GM11168 (cell line): ENCODE measurements around the gene PHLDB1.

Source experiments
- in situ Hi-C: fragments of 300-500 bp; cut with MboI; formaldehyde crosslinking; loops from one replicate; pipeline ENCODE4 v1.12.0; 2022; ENCODE audit warnings: low sequenced_read_pairs; ENCODE audit not compliant: unreplicated experiment

PHLDB1 gene

DNA sequence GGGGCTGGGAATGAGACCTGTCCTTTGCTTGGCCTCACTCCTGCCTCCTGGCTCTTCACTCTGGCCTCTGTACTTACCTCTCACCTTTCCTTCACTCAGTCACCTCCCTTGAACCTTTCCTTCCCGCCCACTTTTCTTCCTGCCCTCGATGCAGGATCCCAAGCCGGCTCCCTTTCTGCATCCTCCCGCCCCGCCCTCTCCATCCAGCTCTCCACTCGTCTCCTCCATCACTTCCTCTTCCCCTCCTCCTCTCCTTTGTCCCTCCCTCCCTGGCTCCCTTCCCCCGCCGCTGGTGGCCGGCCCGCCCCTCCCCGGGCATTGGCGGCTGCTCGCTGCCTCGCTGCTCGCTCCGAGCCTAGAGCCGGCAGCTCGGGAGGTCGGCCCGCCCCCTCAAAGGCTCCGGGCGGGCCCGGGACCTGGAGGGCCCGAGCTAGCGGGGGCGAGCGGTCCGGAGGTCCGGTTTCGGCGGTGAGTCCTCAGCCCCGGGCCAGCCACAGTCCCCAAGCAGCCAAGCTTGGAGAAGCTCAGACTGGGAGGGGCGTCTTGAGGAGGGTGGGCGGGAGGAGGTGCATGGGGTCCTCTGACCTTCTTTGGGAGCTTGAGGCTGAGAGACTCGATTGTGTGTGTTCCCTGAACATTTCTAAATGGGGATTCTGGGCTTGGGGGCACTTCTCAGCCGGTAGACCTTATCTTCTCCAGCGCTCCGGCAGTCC lies 13.8 kb downstream of the PHLDB1 start:
- in situ Hi-C loops = no loop called here

- in situ Hi-C loops = no loop called here
Measured at GRCh38 chr11:118621784-118622375, 14.5 kb downstream of the PHLDB1 start.

DNA sequence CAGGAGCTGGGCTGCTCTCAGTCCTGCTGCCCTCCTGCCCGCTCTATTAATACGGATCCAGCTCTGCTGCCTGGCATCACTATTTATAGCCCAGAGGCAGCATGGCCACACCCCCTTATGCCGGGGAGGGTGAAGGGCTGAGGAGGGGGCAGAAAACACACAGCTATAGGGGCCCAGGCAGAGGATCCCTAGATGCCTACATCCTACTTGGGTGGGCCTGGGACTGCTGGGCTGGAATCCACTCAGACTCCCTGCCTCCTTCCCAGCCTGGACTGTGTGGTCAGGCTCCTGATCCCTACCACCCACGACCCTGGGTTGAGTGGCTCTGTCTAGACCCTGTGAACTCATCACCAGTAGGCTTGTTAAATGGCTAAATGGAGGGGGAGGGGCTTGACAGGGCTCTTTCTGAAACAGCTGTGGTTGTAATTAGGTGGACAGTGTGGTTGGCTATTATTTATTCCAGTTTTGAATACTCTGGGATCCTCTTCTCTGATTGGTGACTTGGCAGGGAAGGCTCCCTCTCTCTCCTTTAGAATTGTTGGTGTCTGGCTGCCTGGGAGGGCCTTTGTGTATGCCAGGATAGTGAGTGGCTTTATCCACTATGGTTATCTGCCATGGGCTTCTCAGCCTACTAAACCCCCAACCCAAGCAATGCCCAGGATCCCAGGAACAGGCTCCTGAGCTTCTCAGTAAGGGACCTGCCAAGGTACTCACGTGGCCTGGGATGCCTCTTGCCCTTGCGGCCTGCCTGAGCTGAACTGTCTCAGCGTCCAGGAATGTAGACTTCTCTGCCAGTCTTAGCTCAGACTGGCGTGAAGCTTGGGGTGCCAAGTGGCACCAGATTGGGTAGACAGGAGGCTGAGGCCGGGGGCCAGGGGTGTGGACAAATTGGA lies 15.2 kb downstream of the PHLDB1 start:
- in situ Hi-C loops = no loop called here

DNA sequence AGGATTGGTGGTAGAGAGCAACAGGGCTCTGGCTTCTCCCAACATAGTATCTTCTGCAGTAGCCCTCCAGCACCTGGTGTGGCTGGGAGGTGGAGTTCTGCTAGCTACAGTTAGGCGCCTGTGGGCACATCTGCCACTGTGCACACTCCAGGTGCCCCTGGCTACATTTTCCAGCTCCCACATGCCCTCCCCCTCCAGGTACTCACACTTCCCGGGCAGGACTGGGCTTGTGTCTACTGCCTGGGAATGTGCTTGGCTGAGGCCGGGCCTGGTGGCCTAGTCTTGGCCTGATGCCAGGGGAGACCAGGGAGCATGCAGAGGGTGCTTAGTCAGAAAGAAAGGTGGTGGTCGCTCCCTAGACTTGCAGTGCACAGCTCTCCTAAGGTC lies 15.8 kb downstream of the PHLDB1 start:
- in situ Hi-C loops = no loop called here

DNA sequence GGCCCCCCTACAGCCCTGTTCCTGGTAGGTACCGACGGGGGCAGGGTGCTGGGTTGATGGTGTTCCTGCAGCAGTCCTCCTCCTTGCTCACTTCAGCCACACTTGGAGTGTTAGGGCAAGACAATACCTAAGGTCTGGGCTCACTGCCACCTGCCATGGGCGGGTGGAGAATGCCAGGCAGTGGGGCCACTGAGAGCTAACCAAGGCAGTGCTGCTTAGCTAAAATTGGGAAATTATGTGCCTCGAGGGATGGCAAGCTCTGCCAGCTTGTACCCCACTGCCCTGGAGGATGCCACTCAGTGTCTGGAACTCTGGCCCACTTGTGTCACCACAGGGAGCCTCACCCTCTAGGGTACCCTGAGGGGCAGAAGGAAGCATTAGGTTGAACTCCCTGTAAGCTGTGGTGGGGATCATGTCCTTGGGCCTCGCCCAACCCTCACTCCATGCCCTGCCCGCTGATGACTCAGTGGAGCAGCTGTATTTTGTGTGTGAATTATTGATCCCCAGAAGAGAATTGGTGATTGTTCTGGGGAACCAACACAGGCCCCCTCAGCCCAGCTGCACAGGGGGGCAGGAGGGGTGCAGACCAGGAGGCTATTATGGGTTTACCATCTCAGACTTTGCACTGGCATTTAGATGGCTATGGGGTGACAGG lies 17.7 kb downstream of the PHLDB1 start:
- in situ Hi-C loops = no loop called here

DNA sequence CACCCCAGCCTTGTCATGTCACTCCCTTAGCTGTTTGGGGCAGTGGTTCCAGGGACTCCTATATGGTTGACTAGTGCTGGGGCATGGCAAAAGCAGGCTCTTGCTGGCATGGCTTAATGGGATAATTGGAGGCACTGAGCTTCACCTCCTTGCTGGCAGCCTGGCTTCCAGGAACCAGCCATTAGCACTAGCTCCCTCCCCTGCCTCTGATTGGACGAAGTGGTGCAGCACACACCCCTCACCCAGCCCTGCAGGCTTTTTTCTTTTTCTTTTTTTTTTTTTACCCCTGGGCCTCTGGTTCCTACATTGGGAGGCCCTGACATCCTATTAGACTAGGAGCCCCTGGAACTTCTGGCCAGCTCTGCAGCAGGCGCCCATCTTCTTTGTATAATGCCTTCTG lies 18.6 kb downstream of the PHLDB1 start:
- in situ Hi-C loops = no loop called here

- in situ Hi-C loops = no loop called here
Measured at GRCh38 chr11:118627566-118627965, 20.2 kb downstream of the PHLDB1 start.

DNA sequence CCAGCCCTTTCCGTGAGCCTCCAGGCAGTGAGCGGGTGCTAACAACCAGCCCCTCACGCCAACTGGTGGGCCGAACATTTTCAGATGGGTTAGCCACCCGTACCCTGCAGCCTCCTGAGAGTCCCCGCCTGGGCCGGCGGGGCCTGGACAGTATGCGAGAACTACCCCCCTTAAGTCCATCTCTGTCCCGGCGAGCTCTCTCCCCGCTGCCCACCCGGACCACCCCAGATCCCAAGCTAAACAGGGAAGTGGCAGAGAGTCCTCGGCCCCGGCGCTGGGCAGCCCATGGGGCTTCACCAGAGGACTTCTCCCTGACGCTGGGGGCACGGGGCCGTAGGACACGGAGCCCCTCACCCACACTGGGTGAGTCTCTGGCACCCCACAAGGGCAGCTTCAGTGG lies 20.6 kb downstream of the PHLDB1 start:
- in situ Hi-C loops = no loop called here

DNA sequence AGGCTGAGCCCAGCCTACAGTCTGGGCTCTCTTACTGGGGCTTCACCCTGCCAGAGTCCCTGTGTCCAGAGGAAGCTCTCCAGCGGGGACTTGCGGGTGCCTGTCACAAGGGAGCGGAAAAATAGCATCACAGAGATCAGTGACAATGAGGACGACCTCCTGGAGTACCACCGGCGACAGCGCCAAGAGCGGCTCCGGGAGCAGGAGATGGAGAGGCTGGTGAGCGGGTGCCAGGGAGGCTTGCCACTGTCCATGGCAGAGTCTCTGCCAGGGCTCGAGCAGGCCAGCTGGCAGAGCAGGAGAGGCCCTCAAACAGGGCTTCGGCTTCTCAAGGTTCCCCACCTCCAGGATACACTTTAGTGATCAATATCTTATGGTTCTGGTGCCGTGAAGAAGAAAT lies 21.0 kb downstream of the PHLDB1 start:
- in situ Hi-C loops = no loop called here

- in situ Hi-C loops = no loop called here
Measured at GRCh38 chr11:118628861-118629549, 21.6 kb downstream of the PHLDB1 start.

- in situ Hi-C loops = no loop called here
Measured at GRCh38 chr11:118629761-118630661, 22.6 kb downstream of the PHLDB1 start.

GRCh38 chr11:118631142-118631909 lies 23.9 kb downstream of the PHLDB1 start:
- in situ Hi-C loops = no loop called here

DNA sequence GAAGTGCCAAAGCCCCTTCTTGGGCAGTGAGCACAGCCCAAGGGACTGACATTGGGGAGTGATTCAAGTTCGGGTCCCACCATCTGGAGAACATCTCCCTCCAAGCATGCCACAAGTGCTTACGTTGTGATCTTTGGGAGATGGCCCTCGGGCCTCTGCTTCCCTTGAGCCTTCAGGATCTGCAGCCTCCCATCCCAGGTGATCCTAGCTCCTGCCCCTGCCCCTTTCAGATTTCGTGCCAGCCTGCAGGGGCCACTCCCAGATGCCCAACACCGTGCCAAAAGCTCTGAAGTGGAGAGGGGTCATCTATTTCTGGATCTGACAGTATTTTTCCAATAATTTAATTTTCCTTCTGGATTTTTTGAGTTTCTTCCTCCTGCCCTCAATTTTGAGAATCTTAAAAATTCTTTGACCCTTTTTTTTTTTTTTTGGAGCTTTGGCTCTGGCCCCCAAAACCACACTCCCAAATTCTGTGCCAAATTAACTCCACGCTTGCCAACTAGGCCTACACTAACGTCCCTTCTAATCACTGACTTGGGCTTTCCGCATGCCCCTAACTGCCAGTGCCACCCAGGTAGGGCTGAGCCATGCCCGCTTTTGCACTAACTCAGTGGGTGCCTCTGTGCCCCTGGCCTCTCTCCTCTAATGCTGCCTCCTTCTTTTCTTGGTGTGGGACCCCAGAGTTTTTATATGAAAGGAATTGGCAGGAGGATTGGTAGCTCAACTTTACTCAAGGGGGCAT lies 25.3 kb downstream of the PHLDB1 start:
- in situ Hi-C loops = no loop called here

DNA sequence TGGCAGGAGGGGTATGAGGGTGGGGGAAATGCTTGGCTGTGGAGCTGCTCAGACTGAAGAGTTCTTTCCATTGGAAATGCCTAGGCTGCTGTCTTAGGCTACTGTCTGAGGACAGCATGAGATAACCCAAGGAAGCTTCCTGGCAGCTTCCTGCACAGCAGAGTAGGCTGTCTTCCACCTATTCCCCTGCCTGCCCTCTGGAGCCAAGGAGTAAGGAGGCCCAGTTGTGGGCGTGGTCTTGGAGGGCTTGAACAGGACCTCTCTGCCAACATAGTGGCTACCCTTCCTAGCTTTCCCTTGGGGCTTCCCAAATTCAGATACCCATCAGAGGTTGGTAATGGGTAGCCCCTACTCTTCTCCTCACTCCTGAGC lies 25.9 kb downstream of the PHLDB1 start:
- in situ Hi-C loops = no loop called here

GRCh38 chr11:118633979-118634378 lies 26.6 kb downstream of the PHLDB1 start:
- in situ Hi-C loops = no loop called here

- in situ Hi-C loops = no loop called here
Measured at GRCh38 chr11:118634431-118635236, 27.2 kb downstream of the PHLDB1 start.

DNA sequence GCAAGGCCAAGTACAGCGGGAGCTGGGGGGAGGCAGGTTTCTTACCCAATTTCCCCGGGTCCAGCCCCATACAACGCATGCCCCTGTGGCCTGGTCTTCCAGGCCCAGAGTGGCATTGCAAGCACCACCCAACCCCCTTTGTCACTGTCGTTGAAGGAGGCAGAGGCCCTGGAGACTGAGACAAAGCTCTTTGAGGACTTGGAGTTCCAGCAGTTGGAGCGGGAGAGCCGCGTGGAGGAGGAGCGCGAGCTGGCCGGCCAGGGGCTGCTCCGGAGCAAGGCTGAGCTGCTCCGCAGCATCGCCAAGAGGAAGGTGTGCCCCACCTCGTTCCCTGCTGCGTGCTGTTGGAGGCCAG lies 27.8 kb downstream of the PHLDB1 start:
- in situ Hi-C loops = no loop called here
